HEK293 (cell line): Measurements from ENCODE around the gene ZNF446.

Source experiments
- HOXD13 ChIP-seq: sonication (generic); formaldehyde crosslinking; IDR thresholded peaks from 2 replicates; pipeline ENCODE4 v1.8.0; 2022; ENCODE audit warnings: missing genetic modification reagents, borderline replicate concordance
- ZBTB1 ChIP-seq: fragments of 450-650 bp; formaldehyde crosslinking; IDR thresholded peaks from 2 replicates; pipeline ENCODE4 v1.5.1; 2016; ENCODE audit warnings: missing biosample characterization, missing genetic modification characterization
- ZFP69B ChIP-seq: fragments of 450-650 bp; formaldehyde crosslinking; IDR thresholded peaks from 2 replicates; pipeline ENCODE4 v1.5.1; 2016; ENCODE audit warnings: missing biosample characterization, missing genetic modification characterization
- ZNF19 ChIP-seq: fragments of 450-650 bp; formaldehyde crosslinking; IDR thresholded peaks from 2 replicates; pipeline ENCODE4; 2016; ENCODE audit warnings: missing biosample characterization, missing genetic modification characterization, low read depth
- ZNF2 ChIP-seq: fragments of 450-650 bp; formaldehyde crosslinking; IDR thresholded peaks from 2 replicates; pipeline ENCODE4 v1.5.1; 2016; ENCODE audit warnings: missing biosample characterization, missing genetic modification characterization
- ZNF223 ChIP-seq: fragments of 450-650 bp; formaldehyde crosslinking; IDR thresholded peaks from 2 replicates; pipeline ENCODE4 v1.5.1; 2016; ENCODE audit warnings: missing biosample characterization, missing genetic modification characterization
- ZNF350 ChIP-seq: fragments of 450-650 bp; formaldehyde crosslinking; IDR thresholded peaks from 2 replicates; pipeline ENCODE4 v1.5.0; 2017; ENCODE audit warnings: missing biosample characterization, mild to moderate bottlenecking, missing genetic modification characterization
- ZNF37A ChIP-seq: fragments of 450-650 bp; IDR thresholded peaks from 2 replicates; pipeline ENCODE4 v1.5.1; 2018; ENCODE audit warnings: missing biosample characterization, missing genetic modification characterization
- ZNF548 ChIP-seq: fragments of 450-650 bp; formaldehyde crosslinking; IDR thresholded peaks from 2 replicates; pipeline ENCODE4 v1.5.1; 2016; ENCODE audit warnings: missing biosample characterization, missing genetic modification characterization
- ZNF549 ChIP-seq: fragments of 450-650 bp; IDR thresholded peaks from 2 replicates; pipeline ENCODE4 v1.5.1; 2018; ENCODE audit warnings: missing biosample characterization, missing genetic modification characterization, mild to moderate bottlenecking, inconsistent platforms, moderate library complexity
- ZNF558 ChIP-seq: fragments of 450-650 bp; formaldehyde crosslinking; IDR thresholded peaks from 2 replicates; pipeline ENCODE4 v1.5.1; 2016; ENCODE audit warnings: missing biosample characterization, missing genetic modification characterization
- ZNF600 ChIP-seq: fragments of 450-650 bp; formaldehyde crosslinking; IDR thresholded peaks from 2 replicates; pipeline ENCODE4 v1.5.1; 2016; ENCODE audit warnings: missing biosample characterization, missing genetic modification characterization
- ZNF624 ChIP-seq: fragments of 450-650 bp; formaldehyde crosslinking; IDR thresholded peaks from 2 replicates; pipeline ENCODE4 v1.5.1; 2017; ENCODE audit warnings: missing biosample characterization, missing genetic modification characterization
- ZNF626 ChIP-seq: fragments of 450-650 bp; sonication (Bioruptor Pico); formaldehyde crosslinking; IDR thresholded peaks from 2 replicates; pipeline ENCODE4 v1.5.1; 2018; ENCODE audit warnings: missing biosample characterization, missing genetic modification characterization, inconsistent platforms
- ZNF629 ChIP-seq: fragments of 450-650 bp; formaldehyde crosslinking; IDR thresholded peaks from 2 replicates; pipeline ENCODE4 v1.5.1; 2017; ENCODE audit warnings: missing biosample characterization, missing genetic modification characterization
- ZNF747 ChIP-seq: fragments of 450-650 bp; formaldehyde crosslinking; IDR thresholded peaks from 2 replicates; pipeline ENCODE4 v1.5.1; 2016; ENCODE audit warnings: missing biosample characterization, missing genetic modification characterization
- ZNF792 ChIP-seq: fragments of 450-650 bp; formaldehyde crosslinking; IDR thresholded peaks from 2 replicates; pipeline ENCODE4 v1.5.1; 2016; ENCODE audit warnings: missing biosample characterization, missing genetic modification characterization
- TF ChIP-seq, protein P1 (sequence below): fragments of 450-650 bp; formaldehyde crosslinking; IDR thresholded peaks from 2 replicates; pipeline ENCODE4 v1.5.1; 2016; ENCODE audit warnings: missing biosample characterization, missing genetic modification characterization
- TF ChIP-seq, protein P2 (sequence below): fragments of 450-650 bp; formaldehyde crosslinking; IDR thresholded peaks from 2 replicates; pipeline ENCODE4 v1.5.1; 2017; ENCODE audit warnings: missing biosample characterization, missing genetic modification characterization
- TF ChIP-seq, protein P3 (sequence below): fragments of 450-650 bp; formaldehyde crosslinking; IDR thresholded peaks from 2 replicates; pipeline ENCODE4 v1.5.1; 2016; ENCODE audit warnings: missing biosample characterization, missing genetic modification characterization, borderline replicate concordance
- TF ChIP-seq, protein P4 (sequence below): IDR thresholded peaks from 2 replicates; pipeline ENCODE4 v1.6.1; 2011; ENCODE audit warnings: mild to moderate bottlenecking, low read depth, low read length, borderline replicate concordance
- TF ChIP-seq, protein P5 (sequence below): fragments of 450-650 bp; formaldehyde crosslinking; IDR thresholded peaks from 2 replicates; pipeline ENCODE4 v1.5.1; 2016; ENCODE audit warnings: missing biosample characterization, missing genetic modification characterization
- TF ChIP-seq, protein P6 (sequence below): sonication (generic); formaldehyde crosslinking; IDR thresholded peaks from 2 replicates; pipeline ENCODE4 v1.8.1; 2022; ENCODE audit warnings: mild to moderate bottlenecking, moderate library complexity, missing genetic modification reagents

Gene ZNF446

DNA sequence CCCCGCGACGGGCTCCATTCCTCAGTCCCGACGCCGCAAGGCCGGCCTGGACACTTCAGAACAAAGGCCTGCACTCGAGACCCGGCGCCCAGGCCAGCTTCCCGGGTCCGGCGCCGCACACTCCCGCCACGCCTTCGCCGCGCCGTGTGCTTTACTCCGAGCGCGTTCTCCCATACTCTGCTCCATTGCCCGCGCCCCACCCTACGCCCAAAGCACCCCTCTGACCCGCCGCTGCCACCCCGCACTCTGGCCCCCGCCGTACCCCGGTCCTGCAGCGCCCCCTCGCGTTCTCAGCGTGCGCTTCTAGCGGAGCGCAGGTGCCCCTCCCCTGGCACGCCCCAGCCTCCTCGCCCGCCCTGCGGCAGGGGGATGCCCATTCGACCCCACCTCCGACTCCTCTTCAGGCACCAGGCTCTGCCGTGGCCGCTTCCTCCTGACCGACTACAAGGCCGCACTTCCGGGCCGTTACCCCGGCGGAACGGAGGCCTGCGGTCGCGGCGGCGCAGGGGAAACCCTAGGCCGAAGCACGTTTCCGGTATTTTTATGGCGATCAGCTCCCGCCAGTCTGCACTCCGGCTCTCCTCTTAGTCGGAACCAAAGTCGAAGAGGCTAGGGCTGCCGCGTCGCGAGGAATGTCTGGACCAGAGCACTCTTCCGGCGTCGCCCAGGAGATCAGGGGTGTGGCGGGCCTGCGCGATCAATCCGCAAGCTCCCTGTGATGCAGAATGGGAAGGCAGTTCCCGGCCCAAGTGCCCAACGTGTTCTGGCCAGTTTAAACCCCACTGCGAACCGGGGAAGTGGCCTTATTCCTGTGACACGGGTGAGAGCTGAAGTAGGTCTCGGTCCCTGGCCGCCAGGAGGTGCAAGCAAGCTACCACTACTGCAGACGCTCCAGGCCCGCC lies 43.5 kb downstream of the ZNF446 start, which contains the start of gene ZBTB45 (continued):
- peak; percentile 29; the same call in 1 of the 2 replicates for TF ChIP-seq ZNF548
- TF ChIP-seq ZNF629 (tag by site-specific recombination), result peak; percentile 89
- peak; percentile 99 for TF ChIP-seq HOXD13
- TF ChIP-seq, protein P1, sequence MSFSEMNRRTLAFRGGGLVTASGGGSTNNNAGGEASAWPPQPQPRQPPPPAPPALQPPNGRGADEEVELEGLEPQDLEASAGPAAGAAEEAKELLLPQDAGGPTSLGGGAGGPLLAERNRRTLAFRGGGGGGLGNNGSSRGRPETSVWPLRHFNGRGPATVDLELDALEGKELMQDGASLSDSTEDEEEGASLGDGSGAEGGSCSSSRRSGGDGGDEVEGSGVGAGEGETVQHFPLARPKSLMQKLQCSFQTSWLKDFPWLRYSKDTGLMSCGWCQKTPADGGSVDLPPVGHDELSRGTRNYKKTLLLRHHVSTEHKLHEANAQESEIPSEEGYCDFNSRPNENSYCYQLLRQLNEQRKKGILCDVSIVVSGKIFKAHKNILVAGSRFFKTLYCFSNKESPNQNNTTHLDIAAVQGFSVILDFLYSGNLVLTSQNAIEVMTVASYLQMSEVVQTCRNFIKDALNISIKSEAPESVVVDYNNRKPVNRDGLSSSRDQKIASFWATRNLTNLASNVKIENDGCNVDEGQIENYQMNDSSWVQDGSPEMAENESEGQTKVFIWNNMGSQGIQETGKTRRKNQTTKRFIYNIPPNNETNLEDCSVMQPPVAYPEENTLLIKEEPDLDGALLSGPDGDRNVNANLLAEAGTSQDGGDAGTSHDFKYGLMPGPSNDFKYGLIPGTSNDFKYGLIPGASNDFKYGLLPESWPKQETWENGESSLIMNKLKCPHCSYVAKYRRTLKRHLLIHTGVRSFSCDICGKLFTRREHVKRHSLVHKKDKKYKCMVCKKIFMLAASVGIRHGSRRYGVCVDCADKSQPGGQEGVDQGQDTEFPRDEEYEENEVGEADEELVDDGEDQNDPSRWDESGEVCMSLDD (tag by site-specific recombination), result peak; percentile 99
- peak; percentile 65; the same call in 1 of the 2 replicates for TF ChIP-seq ZBTB1 (tag by site-specific recombination)
- TF ChIP-seq, protein P2, sequence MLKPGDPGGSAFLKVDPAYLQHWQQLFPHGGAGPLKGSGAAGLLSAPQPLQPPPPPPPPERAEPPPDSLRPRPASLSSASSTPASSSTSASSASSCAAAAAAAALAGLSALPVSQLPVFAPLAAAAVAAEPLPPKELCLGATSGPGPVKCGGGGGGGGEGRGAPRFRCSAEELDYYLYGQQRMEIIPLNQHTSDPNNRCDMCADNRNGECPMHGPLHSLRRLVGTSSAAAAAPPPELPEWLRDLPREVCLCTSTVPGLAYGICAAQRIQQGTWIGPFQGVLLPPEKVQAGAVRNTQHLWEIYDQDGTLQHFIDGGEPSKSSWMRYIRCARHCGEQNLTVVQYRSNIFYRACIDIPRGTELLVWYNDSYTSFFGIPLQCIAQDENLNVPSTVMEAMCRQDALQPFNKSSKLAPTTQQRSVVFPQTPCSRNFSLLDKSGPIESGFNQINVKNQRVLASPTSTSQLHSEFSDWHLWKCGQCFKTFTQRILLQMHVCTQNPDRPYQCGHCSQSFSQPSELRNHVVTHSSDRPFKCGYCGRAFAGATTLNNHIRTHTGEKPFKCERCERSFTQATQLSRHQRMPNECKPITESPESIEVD (tag by site-specific recombination), result no peak
- TF ChIP-seq, protein P3, sequence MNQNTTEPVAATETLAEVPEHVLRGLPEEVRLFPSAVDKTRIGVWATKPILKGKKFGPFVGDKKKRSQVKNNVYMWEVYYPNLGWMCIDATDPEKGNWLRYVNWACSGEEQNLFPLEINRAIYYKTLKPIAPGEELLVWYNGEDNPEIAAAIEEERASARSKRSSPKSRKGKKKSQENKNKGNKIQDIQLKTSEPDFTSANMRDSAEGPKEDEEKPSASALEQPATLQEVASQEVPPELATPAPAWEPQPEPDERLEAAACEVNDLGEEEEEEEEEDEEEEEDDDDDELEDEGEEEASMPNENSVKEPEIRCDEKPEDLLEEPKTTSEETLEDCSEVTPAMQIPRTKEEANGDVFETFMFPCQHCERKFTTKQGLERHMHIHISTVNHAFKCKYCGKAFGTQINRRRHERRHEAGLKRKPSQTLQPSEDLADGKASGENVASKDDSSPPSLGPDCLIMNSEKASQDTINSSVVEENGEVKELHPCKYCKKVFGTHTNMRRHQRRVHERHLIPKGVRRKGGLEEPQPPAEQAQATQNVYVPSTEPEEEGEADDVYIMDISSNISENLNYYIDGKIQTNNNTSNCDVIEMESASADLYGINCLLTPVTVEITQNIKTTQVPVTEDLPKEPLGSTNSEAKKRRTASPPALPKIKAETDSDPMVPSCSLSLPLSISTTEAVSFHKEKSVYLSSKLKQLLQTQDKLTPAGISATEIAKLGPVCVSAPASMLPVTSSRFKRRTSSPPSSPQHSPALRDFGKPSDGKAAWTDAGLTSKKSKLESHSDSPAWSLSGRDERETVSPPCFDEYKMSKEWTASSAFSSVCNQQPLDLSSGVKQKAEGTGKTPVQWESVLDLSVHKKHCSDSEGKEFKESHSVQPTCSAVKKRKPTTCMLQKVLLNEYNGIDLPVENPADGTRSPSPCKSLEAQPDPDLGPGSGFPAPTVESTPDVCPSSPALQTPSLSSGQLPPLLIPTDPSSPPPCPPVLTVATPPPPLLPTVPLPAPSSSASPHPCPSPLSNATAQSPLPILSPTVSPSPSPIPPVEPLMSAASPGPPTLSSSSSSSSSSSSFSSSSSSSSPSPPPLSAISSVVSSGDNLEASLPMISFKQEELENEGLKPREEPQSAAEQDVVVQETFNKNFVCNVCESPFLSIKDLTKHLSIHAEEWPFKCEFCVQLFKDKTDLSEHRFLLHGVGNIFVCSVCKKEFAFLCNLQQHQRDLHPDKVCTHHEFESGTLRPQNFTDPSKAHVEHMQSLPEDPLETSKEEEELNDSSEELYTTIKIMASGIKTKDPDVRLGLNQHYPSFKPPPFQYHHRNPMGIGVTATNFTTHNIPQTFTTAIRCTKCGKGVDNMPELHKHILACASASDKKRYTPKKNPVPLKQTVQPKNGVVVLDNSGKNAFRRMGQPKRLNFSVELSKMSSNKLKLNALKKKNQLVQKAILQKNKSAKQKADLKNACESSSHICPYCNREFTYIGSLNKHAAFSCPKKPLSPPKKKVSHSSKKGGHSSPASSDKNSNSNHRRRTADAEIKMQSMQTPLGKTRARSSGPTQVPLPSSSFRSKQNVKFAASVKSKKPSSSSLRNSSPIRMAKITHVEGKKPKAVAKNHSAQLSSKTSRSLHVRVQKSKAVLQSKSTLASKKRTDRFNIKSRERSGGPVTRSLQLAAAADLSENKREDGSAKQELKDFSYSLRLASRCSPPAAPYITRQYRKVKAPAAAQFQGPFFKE, result 0 out of 2 replicates have a peak, but pooled peaks have one; percentile 79
- TF ChIP-seq, protein P4, sequence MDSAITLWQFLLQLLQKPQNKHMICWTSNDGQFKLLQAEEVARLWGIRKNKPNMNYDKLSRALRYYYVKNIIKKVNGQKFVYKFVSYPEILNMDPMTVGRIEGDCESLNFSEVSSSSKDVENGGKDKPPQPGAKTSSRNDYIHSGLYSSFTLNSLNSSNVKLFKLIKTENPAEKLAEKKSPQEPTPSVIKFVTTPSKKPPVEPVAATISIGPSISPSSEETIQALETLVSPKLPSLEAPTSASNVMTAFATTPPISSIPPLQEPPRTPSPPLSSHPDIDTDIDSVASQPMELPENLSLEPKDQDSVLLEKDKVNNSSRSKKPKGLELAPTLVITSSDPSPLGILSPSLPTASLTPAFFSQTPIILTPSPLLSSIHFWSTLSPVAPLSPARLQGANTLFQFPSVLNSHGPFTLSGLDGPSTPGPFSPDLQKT, result no peak
- peak; percentile 91 for TF ChIP-seq ZFP69B
- peak; percentile 75; the same call in 1 of the 2 replicates for TF ChIP-seq ZNF792 (tag by site-specific recombination)
- peak; percentile 19; the same call in 1 of the 2 replicates for TF ChIP-seq ZNF350
- TF ChIP-seq ZNF19 (tag by site-specific recombination), result no peak
- no peak for TF ChIP-seq ZNF747 (tag by site-specific recombination)
- TF ChIP-seq ZNF549, result no peak
- TF ChIP-seq, protein P5, sequence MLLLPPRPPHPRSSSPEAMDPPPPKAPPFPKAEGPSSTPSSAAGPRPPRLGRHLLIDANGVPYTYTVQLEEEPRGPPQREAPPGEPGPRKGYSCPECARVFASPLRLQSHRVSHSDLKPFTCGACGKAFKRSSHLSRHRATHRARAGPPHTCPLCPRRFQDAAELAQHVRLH (tag by site-specific recombination), result peak; percentile 100
- no peak for TF ChIP-seq ZNF624 (tag by site-specific recombination)
- no peak for TF ChIP-seq ZNF37A
- no peak for TF ChIP-seq ZNF223
- TF ChIP-seq ZNF600, result peak; percentile 73
- peak; percentile 55; the same call in 1 of the 2 replicates for TF ChIP-seq ZNF558 (tag by site-specific recombination)
- TF ChIP-seq ZNF2, result peak; percentile 99
- TF ChIP-seq ZNF626 (tag by site-specific recombination), result 0 out of 2 replicates have a peak, but pooled peaks have one; percentile 47
- TF ChIP-seq, protein P6, sequence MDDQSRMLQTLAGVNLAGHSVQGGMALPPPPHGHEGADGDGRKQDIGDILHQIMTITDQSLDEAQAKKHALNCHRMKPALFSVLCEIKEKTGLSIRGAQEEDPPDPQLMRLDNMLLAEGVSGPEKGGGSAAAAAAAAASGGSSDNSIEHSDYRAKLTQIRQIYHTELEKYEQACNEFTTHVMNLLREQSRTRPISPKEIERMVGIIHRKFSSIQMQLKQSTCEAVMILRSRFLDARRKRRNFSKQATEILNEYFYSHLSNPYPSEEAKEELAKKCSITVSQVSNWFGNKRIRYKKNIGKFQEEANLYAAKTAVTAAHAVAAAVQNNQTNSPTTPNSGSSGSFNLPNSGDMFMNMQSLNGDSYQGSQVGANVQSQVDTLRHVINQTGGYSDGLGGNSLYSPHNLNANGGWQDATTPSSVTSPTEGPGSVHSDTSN (CRISPR knock-in tag), result peak; percentile 99
